C1 segment of cervical spinal cord (tissue), 14 donors: ENCODE results near the gene ARHGAP28.
"Not testable (repeated sequence)": the region's sequence is repeated elsewhere in the genome, so short reads cannot be mapped to it uniquely, and the experiment has no call there.

Source experiments
- DNase-seq, 14 donors: peaks; one replicate each; lab custom pipeline; 2025; lab: John Stamatoyannopoulos, UW

Gene ARHGAP28

DNA sequence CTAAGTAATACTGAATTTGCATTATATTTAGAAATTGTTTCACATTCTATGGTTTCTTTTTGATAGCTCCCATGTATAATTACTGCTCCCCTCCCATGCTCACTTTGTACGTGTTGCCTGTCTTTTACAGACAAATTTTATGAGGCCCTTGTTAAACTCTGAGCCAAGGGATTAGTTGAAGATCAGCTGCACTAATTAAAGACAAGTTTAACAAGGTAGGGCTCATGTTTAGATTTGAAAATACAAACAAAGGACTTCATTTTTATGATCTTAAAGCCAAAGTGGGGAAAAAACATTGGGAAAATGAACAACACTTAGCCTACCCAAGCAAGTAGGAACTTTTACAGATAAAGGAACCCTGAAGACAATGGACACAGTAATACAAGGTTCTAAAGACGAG lies 46.2 kb downstream of the ARHGAP28 start:
- no peak for DNase-seq

GRCh38 chr18:6776188-6776587 lies 46.7 kb downstream of the ARHGAP28 start:
- no peak for DNase-seq

GRCh38 chr18:6777509-6777908 lies 48.0 kb downstream of the ARHGAP28 start:
- DNase-seq = no peak

GRCh38 chr18:6778459-6779247 lies 49.1 kb downstream of the ARHGAP28 start:
- DNase-seq = no peak

DNA sequence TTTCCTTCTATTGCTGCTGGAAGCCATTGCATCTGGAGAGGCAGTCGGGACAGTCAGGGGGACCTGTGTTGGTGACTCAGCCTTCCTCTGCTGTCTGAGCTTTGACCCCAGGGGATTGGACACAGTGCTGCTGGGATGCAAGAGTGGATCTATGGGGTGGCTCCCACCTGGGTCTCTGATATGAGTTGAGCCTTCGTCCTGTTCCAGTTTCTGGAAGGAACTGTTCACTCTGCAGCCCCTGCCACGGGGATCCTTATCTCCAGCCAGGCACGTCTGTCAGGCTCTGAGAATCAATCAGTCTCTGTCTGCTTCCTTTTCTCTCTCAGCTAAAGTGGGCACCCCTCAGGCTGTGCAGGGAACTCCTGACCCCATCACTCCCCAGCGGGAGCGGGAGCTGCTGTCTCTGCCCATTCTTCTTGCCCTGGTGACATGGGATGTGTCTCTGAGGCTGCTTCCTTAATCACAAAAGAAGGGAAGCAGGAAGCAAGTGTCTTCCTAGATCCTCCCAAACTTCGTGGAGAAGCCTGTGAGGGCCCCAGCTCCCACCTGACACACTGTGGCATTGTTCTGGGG lies 51.7 kb downstream of the ARHGAP28 start:
- no peak for DNase-seq

DNA sequence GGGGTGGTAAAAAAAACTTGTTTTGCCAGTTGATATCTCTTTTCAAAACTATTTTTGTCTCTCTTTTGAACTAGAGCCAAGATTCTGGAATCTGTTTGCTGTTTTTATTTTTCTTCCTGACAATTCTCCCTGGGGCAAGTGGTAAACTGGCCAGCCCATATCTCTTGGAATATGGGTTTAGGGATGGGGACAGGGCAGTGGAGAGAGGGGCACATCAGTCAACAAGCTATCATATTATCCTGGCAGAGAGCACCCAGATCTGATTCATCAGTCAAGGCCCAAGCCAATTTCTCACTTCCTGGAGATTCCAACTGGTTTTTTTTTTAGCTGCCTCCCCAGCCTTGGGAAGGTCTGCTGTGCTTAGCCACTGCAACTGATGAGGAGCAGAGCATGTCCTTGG lies 52.3 kb downstream of the ARHGAP28 start:
- DNase-seq = no peak

- DNase-seq = no peak
Measured at GRCh38 chr18:6782861-6783260, 53.3 kb downstream of the ARHGAP28 start.

GRCh38 chr18:6784046-6784445 lies 54.5 kb downstream of the ARHGAP28 start:
- no peak for DNase-seq

- DNase-seq = no peak
Measured at GRCh38 chr18:6785001-6785400, 55.5 kb downstream of the ARHGAP28 start.

DNA sequence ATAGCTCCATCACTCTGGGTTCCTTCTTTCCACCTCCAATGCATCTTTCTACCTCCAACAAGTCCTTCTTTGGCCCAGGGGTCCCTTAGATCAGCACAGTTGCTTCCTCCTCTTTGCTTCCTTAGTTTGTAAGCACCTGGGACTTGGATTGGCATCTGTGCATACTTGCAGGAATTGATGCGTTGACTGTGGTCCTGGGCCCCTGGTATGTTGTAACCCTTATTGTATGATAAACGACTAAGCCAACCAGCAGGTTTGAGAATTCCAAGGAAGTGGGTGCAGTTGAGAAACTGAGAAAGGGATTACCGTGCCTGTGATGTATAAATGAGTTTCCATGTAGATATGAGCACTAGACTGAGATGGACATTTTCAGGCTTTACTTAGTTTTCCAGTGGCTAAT lies 55.9 kb downstream of the ARHGAP28 start:
- DNase-seq = no peak

GRCh38 chr18:6792391-6792790 lies 62.9 kb downstream of the ARHGAP28 start:
- DNase-seq = no peak

GRCh38 chr18:6793455-6793854 lies 63.9 kb downstream of the ARHGAP28 start:
- DNase-seq = no peak

- no peak for DNase-seq
Measured at GRCh38 chr18:6793986-6794385, 64.5 kb downstream of the ARHGAP28 start.

GRCh38 chr18:6795307-6795706 lies 65.8 kb downstream of the ARHGAP28 start:
- DNase-seq = no peak

DNA sequence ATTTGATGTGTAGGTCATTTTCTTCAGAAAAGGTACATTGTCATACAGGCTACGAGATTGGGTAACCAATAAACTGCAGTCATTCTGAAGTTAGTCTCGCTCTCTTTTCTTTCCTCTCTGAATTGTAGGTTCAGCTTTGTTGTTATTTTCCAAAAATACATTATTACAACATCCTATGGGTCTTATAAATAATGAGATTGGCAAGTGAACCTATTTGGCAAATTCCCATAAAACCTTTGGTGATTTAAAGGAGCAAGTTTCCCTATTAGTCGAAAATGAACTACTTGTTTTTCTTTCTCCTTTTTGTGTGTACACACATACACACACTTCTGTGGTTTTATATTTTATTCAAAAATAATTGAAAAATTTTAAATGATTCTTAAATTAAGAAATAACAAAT lies 67.0 kb downstream of the ARHGAP28 start:
- no peak for DNase-seq

DNA sequence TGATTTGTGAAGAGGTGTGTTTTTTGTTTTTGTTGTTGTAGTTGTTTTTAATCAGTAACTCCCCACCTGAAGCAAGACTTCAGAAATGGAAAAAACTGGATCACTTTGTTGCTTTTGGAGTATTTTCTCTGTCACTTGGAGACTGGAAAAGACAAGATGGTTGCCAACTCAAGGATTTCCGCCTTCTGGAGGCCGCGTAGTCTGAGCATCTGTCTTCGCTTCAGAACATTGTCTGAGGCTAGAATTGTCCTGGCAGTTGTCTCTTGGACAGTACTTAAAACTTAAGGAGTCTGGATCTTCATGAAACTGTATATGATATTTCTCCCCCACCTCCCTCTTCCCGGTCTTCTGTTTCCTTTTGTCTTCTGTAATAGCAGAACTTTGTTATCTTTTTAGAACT lies 67.7 kb downstream of the ARHGAP28 start:
- no peak for DNase-seq

- no peak for DNase-seq
Measured at GRCh38 chr18:6798896-6799295, 69.4 kb downstream of the ARHGAP28 start.

DNA sequence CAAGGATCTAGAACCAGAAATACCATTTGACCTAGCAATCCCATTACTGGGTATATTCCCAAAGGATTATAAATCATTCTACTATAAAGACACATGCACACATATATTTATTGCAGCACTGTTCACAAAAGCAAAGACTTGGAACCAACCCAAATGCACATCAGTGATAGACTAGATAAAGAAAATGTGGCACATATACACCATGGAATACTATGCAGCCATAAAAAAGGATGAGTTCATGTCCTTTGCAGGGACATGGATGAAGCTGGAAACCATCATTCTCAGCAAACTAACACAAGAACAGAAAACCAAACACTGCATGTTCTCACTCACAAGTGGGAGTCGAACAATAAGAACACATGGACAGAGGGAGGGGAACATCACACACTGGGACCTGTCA lies 70.8 kb downstream of the ARHGAP28 start:
- DNase-seq = not testable (repeated sequence)

DNA sequence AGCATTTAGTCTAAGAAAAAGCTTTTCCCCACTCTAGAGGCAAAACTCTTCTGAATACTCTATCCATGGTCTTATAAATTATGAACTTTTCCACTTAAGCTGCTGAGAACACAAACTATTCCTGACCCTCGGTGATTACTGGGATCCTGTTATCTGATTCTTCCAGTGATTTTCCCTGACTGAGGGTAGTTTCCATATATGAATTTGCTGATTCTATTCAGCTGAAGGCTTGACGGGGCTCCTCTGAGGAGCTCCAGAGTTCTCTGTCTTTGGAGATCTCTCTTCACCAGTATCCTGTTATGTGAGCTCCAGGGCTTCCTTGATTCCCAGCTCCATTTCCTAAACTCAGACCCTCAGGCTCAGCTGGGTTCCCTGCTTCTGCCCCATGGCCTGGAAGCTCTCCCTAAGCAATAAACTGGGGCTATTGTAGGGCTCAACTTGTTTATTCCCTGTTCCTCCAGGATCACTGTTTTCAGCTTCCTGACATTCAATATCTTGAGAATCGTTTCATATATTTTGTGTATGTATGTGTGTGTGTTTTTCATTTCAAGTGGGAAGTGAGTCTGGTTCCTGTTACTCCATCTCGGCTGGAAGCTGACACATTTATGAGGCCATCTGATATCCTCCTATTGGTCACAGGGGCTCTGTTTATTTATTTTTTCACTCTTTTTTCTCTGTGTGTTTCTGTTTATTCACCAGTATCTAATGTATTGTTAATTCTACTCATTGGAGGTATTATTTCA lies 78.2 kb downstream of the ARHGAP28 start:
- DNase-seq = no peak

GRCh38 chr18:6810191-6810590 lies 80.7 kb downstream of the ARHGAP28 start:
- no peak for DNase-seq

DNA sequence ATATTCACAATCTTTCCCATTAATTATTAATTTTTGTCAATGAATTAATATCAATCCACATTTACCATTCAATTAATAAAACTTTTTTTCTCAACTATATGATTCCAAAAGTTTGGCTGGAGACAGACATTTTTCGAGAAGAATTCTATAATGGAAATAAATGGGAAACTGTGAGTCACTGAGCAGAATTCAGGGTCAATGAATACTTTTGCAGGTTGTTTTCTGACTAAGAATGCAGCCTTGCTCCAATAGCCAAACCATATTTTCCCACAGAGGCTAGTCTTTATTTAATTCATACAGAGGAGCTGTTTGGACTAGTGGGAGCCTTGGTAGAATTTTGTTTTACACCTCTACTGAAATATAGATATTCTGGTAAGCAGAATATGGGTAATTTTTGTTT lies 82.3 kb downstream of the ARHGAP28 start:
- no peak for DNase-seq

DNA sequence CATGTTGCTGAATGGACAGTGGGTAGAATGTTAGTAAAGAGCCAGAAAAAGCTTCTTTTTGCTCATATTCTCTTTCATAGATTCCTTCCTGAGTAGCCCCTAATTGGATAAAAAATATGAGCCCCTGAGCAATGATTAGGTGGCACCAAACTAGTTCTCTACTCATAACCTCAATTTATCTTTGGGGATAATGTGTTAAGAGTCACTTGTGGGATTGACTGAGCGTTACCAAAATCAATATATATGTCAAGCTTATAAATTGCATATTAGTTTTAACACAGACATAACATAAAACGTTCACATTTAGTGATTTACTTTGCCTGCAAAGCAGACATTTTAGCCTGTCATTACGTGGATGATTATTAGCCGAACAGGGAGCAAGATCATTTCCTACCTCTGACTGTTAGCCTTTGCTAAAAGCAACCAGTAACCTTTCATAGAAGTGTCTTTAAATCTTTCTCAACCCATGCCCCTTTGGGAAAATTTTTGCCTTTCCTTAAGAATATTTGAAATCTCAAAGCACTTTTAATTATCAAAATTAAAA lies 85.4 kb downstream of the ARHGAP28 start:
- DNase-seq = no peak

DNA sequence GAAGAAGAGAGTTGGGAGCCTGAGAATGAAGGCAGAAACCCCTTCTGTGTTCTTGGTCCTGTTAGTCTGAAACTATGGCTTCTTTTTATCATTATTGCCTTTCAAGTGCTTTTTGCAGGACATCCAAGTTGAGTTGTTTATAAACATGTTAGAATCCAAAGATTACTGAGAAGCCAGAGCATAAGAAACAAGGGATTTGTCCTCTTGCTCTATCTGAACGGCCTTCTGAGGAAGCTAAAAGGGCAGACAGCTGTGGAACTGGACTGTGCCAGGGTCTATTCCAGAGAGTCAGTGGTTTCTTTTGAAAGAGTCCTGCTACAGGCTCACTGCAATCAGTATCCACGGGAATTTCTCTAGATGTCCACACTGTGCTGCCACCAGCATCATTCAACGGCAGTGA lies 86.6 kb downstream of the ARHGAP28 start:
- no peak for DNase-seq
